SK-MEL-5 (cell line): ENCODE measurements around the gene BOC. TPM values are rescaled to one million over a fixed set of nuclear protein-coding genes. Genes with fewer than 3 reads are reported as not detected.

Experiments
- DNase-seq: peaks from one replicate; pipeline ENCODE4 v3.0.0-alpha.2; 2016; ENCODE audit warnings: low read depth, low spot score
- in situ Hi-C: cut with HindIII; loops from 2 replicates; pipeline ENCODE4 v1.10.0; 2016; ENCODE audit warnings: low sequenced_read_pairs, high pct_unique_total_duplicates, low pct_unique_long_range_greater_than_20kb
- total RNA-seq: library from RNA; depleted of rRNA; stranded (reverse); fragments of >200 nt; shearing (Covaris generic); gene quantifications from 2 replicates; pipeline ENCODE4 v1.2.3, GENCODE V29; 2014

Gene BOC
- total RNA-seq, 1 experiment from 2014 or later, result 0.05 TPM

GRCh38 chr3:113255100-113255853, 43.9 kb downstream of the BOC start:
- in situ Hi-C loops, result no loop called here
- peak; percentile 30 for DNase-seq

GRCh38 chr3:113255854-113256615, 44.7 kb downstream of the BOC start:
- DNase-seq, result no peak
- in situ Hi-C loops, result no loop called here

- no peak for DNase-seq
- in situ Hi-C loops, result no loop called here
Observed at GRCh38 chr3:113258361-113258760, 47.0 kb downstream of the BOC start.

GRCh38 chr3:113259196-113259595, 47.8 kb downstream of the BOC start:
- no peak for DNase-seq
- in situ Hi-C loops, result no loop called here

- DNase-seq, result no peak
- in situ Hi-C loops, result no loop called here
Observed at GRCh38 chr3:113261063-113261625, 49.8 kb downstream of the BOC start.

- no peak for DNase-seq
- in situ Hi-C loops, result no loop called here
Observed at GRCh38 chr3:113261626-113262303, 50.4 kb downstream of the BOC start.

- DNase-seq, result no peak
Observed at GRCh38 chr3:113262304-113262665, 50.9 kb downstream of the BOC start.

GRCh38 chr3:113263020-113263419, 51.7 kb downstream of the BOC start:
- peak; percentile 40 for DNase-seq
- in situ Hi-C loops, result no loop called here

More at GRCh38 chr3:113262304-113262665, 50.9 kb downstream of the BOC start:
- in situ Hi-C loops, result no loop called here

GRCh38 chr3:113263778-113264177, 52.4 kb downstream of the BOC start:
- in situ Hi-C loops, result no loop called here
- no peak for DNase-seq

GRCh38 chr3:113264283-113265131, 53.1 kb downstream of the BOC start:
- in situ Hi-C loops, result no loop called here
- DNase-seq, result no peak

- in situ Hi-C loops, result no loop called here
- no peak for DNase-seq
Observed at GRCh38 chr3:113265231-113265630, 53.9 kb downstream of the BOC start.

- in situ Hi-C loops, result no loop called here
- DNase-seq, result no peak
Observed at GRCh38 chr3:113266738-113267137, 55.4 kb downstream of the BOC start.

GRCh38 chr3:113268311-113268710, 57.0 kb downstream of the BOC start:
- in situ Hi-C loops, result no loop called here
- DNase-seq, result no peak

- in situ Hi-C loops, result no loop called here
- peak; percentile 24 for DNase-seq
Observed at GRCh38 chr3:113268942-113269341, 57.6 kb downstream of the BOC start.

GRCh38 chr3:113269661-113270060, 58.3 kb downstream of the BOC start:
- DNase-seq, result no peak
- in situ Hi-C loops, result no loop called here

- no peak for DNase-seq
- in situ Hi-C loops, result no loop called here
Observed at GRCh38 chr3:113270068-113270467, 58.7 kb downstream of the BOC start.

GRCh38 chr3:113270786-113271185, 59.4 kb downstream of the BOC start:
- in situ Hi-C loops, result no loop called here
- DNase-seq, result no peak
